H1 (cell line): ENCODE measurements around the gene GNG7. TPM values are rescaled to one million over a fixed set of nuclear protein-coding genes. Genes with fewer than 3 reads are reported as not detected.

ENCODE experiments used
- CTCF ChIA-PET: fragments of 300-600 bp; sonication (Branson Sonifier 250); formaldehyde crosslinking; loops from one replicate; lab custom pipeline; 2021; ENCODE audit not compliant: partially characterized antibody; lab: Charles Lee
- POLR2A ChIA-PET: fragments of 300-600 bp; sonication (Branson Sonifier 250); formaldehyde crosslinking; loops from one replicate; lab custom pipeline; 2021; ENCODE audit warnings: inconsistent platforms; ENCODE audit not compliant: partially characterized antibody; lab: Charles Lee
- DNase-seq, 2 experiments: peaks; one replicate each; pipeline versions ENCODE4 v3.0.0 to v3.0.0-alpha.2; 2010 to 2022; ENCODE audit warnings: low spot score in 2 of 2, low read depth in 1 of 2, mixed read lengths in 1 of 2
- FAIRE-seq: peaks from 2 replicates; lab custom pipeline; 2011; peaks lifted over from hg19 to GRCh38; lab: Jason Lieb, UNC
- H2AFZ ChIP-seq: 2 replicates; pipeline ENCODE4 v1.8.1; 2012; ENCODE audit warnings: low read length, inconsistent platforms
- H2AK5ac ChIP-seq: 2 replicates; pipeline ENCODE4 v1.6.1; 2013; ENCODE audit warnings: low read depth, low read length
- H2BK120ac ChIP-seq: replicated peaks from 2 replicates; pipeline ENCODE3; 2013; ENCODE audit warnings: low read depth, low read length, inconsistent platforms
- H2BK12ac ChIP-seq: 2 replicates; pipeline ENCODE4 v1.6.1; 2013; ENCODE audit warnings: low read depth, low read length
- H2BK15ac ChIP-seq: 2 replicates; pipeline ENCODE4 v1.6.1; 2013; ENCODE audit warnings: low read length
- H2BK20ac ChIP-seq: 2 replicates; pipeline ENCODE4 v1.6.1; 2013; ENCODE audit warnings: low read length
- H2BK5ac ChIP-seq: 2 replicates; pipeline ENCODE4 v1.6.1; 2013; ENCODE audit warnings: low read depth, low read length
- H3K14ac ChIP-seq: 2 replicates; pipeline ENCODE4 v1.6.1; 2013; ENCODE audit warnings: inconsistent platforms; ENCODE audit not compliant: insufficient read length
- H3K18ac ChIP-seq: 2 replicates; pipeline ENCODE4 v1.6.1; 2013; ENCODE audit warnings: low read length; ENCODE audit errors: extremely low read depth
- H3K23ac ChIP-seq: 2 replicates; pipeline ENCODE4 v1.6.1; 2013; ENCODE audit warnings: inconsistent platforms; ENCODE audit not compliant: insufficient read length
- H3K23me2 ChIP-seq: 2 replicates; pipeline ENCODE4 v1.6.1; 2013; ENCODE audit warnings: low read depth, low read length
- H3K27ac ChIP-seq: 2 replicates; pipeline ENCODE4 v1.6.1; 2011; ENCODE audit warnings: low read depth, low read length, inconsistent platforms
- H3K27me3 ChIP-seq, 4 experiments: replicated peaks in 1 of 4; 1 replicate in 1 of 4; 2 replicates in 3 of 4; pipeline versions ENCODE4 v1.6.1 to v1.8.1; 2011 to 2013; ENCODE audit warnings: low read length in 3 of 4, mild to moderate bottlenecking in 3 of 4, inconsistent platforms in 2 of 4, mixed read lengths in 2 of 4, moderate library complexity in 1 of 4; ENCODE audit not compliant: control insufficient read depth in 3 of 4, insufficient read depth in 3 of 4; ENCODE audit errors: extremely low read depth in 1 of 4
- H3K36me3 ChIP-seq, 4 experiments: 2 replicates each; pipeline versions ENCODE4 v1.6.1 to v1.8.1; 2011 to 2013; ENCODE audit warnings: mild to moderate bottlenecking in 4 of 4, low read length in 3 of 4, moderate library complexity in 2 of 4, control low read depth in 1 of 4, inconsistent platforms in 1 of 4; ENCODE audit not compliant: insufficient read depth in 4 of 4, control insufficient read depth in 2 of 4
- H3K4ac ChIP-seq: replicated peaks from 2 replicates; pipeline ENCODE3; 2013; ENCODE audit warnings: low read length, low read depth, mixed read lengths, inconsistent platforms; ENCODE audit not compliant: insufficient read length
- H3K4me1 ChIP-seq, 4 experiments: replicated peaks in 1 of 4; 1 replicate in 1 of 4; 2 replicates in 3 of 4; pipeline versions ENCODE4 v1.6.1 to v1.8.1; 2011 to 2013; ENCODE audit warnings: low read length in 3 of 4, inconsistent platforms in 2 of 4, mixed read lengths in 1 of 4; ENCODE audit not compliant: insufficient read depth in 4 of 4, control insufficient read depth in 3 of 4
- H3K4me2 ChIP-seq, 2 experiments: 2 replicates each; pipeline versions ENCODE4 v1.6.1 to v1.8.1; 2011 to 2013; ENCODE audit warnings: low read depth in 2 of 2, low read length in 2 of 2, control low read depth in 1 of 2, inconsistent platforms in 1 of 2, mild to moderate bottlenecking in 1 of 2; ENCODE audit not compliant: insufficient read depth in 1 of 2
- H3K4me3 ChIP-seq, 4 experiments: fragments of 200-600, 300-600 bp in 1 of 4; sonication (generic), shearing (Covaris generic), sonication (Bioruptor Twin) in 1 of 4; 2 replicates each; pipeline versions ENCODE4 v1.5.1 to v1.8.1; 2011 to 2016; ENCODE audit warnings: low read length in 4 of 4, low read depth in 3 of 4, control low read depth in 2 of 4, inconsistent platforms in 2 of 4, mild to moderate bottlenecking in 2 of 4, mixed read lengths in 1 of 4, moderate library complexity in 1 of 4; ENCODE audit not compliant: insufficient read depth in 2 of 4; ENCODE audit errors: extremely low read depth in 1 of 4
- H3K56ac ChIP-seq: replicated peaks from 2 replicates; pipeline ENCODE3; 2013; ENCODE audit warnings: low read depth, mild to moderate bottlenecking, mixed read lengths, low read length, inconsistent platforms; ENCODE audit not compliant: insufficient read length
- H3K79me1 ChIP-seq: 2 replicates; pipeline ENCODE4 v1.6.1; 2013; ENCODE audit warnings: low read depth, low read length, control low read depth
- H3K79me2 ChIP-seq, 2 experiments: 2 replicates each; pipeline versions ENCODE4 v1.6.1 to v1.8.1; 2012 to 2013; ENCODE audit warnings: low read length in 2 of 2, mild to moderate bottlenecking in 2 of 2, inconsistent platforms in 1 of 2; ENCODE audit not compliant: insufficient read depth in 2 of 2, control insufficient read depth in 1 of 2
- H3K9ac ChIP-seq, 4 experiments: replicated peaks in 1 of 4; 1 replicate in 1 of 4; 2 replicates in 3 of 4; pipeline versions ENCODE4 v1.6.1 to v1.8.1; 2011 to 2013; ENCODE audit warnings: low read depth in 3 of 4, low read length in 3 of 4, control low read depth in 2 of 4, mild to moderate bottlenecking in 2 of 4, moderate library complexity in 2 of 4, inconsistent platforms in 1 of 4; ENCODE audit errors: extremely low read depth in 1 of 4
- H3K9me3 ChIP-seq, 2 experiments: 2 replicates each; pipeline versions ENCODE4 v1.6.1 to v1.8.1; 2012 to 2013; ENCODE audit warnings: mild to moderate bottlenecking in 2 of 2, moderate library complexity in 2 of 2, control low read depth in 1 of 2, inconsistent platforms in 1 of 2, low read depth in 1 of 2, low read length in 1 of 2, mixed read lengths in 1 of 2; ENCODE audit not compliant: insufficient read depth in 2 of 2
- H4K20me1 ChIP-seq, 2 experiments: replicated peaks in 1 of 2; 2 replicates each; pipeline versions ENCODE3 to v1.8.1; 2011 to 2013; ENCODE audit warnings: inconsistent platforms in 2 of 2, low read length in 2 of 2, mild to moderate bottlenecking in 1 of 2; ENCODE audit not compliant: insufficient read depth in 2 of 2, control insufficient read depth in 1 of 2
- H4K5ac ChIP-seq: 2 replicates; pipeline ENCODE4 v1.6.1; 2013; ENCODE audit warnings: low read length, low read depth, mixed read lengths, inconsistent platforms; ENCODE audit not compliant: insufficient read length
- H4K8ac ChIP-seq: 2 replicates; pipeline ENCODE4 v1.8.0; 2013; ENCODE audit warnings: mild to moderate bottlenecking, moderate library complexity, low read length, inconsistent platforms; ENCODE audit not compliant: insufficient read depth; ENCODE audit errors: extremely low read depth
- H4K91ac ChIP-seq: replicated peaks from 2 replicates; pipeline ENCODE3; 2013; ENCODE audit warnings: low read length, mixed read lengths, inconsistent platforms; ENCODE audit not compliant: insufficient read length
- CEBPB ChIP-seq: IDR thresholded peaks from 2 replicates; pipeline ENCODE4 v1.6.1; 2012; ENCODE audit warnings: low read depth, low read length
- USF2 ChIP-seq: IDR thresholded peaks from 2 replicates; pipeline ENCODE4 v1.6.1; 2011; ENCODE audit warnings: low read length, improper control_type of control experiment
- WGBS, 2 experiments: shearing (Covaris generic) in 1 of 2; methylation state at CpG; one replicate each; pipeline versions ENCODE4 v1.1.6 to v1.1.7; 2013 to 2015; ENCODE audit warnings: low lambda C conversion rate in 2 of 2, mixed read lengths in 2 of 2, inconsistent platforms in 1 of 2, low coverage in 1 of 2, missing lambda C conversion rate in 1 of 2; ENCODE audit not compliant: insufficient replicate concordance in 2 of 2, insufficient coverage in 1 of 2, insufficient read length in 1 of 2; ENCODE audit errors: extremely low coverage in 1 of 2, missing lambda C conversion rate in 1 of 2; 5-methylcytosine and 5-hydroxymethylcytosine counted together
- polyA plus RNA-seq, 7 experiments: library from polyadenylated mRNA; depleted of rRNA in 3 of 7; stranded (reverse) in 5 of 7; unstranded in 2 of 7; fragments of >200 nt in 5 of 7; fragments of 200-250 nt in 2 of 7; gene quantifications; 1 replicate in 5 of 7; 2 replicates in 1 of 7; 4 replicates in 1 of 7; pipeline versions ENCODE4 v1.2.1 to v1.2.3, GENCODE V29; 2011 to 2013; ENCODE audit warnings: missing spikeins in 2 of 7, mixed read lengths in 2 of 7
- total RNA-seq: library from RNA; stranded (reverse); fragmentation: NEBNext Ultra II Directional; extraction: Animal tissue kit (Norgen Biotek cat#: 25700); gene quantifications from 2 replicates; pipeline ENCODE4 v1.2.1, GENCODE V29; 2021

GNG7 gene
- total and polyA plus RNA-seq, 2 of the 8 experiments (the other 6 are each of a cell fraction or from before 2014, with no cell fraction given) = 2.8 to 7.8 TPM

- H3K27me3 ChIP-seq = no peaks in the 10 kb centered on the region
- H2BK15ac ChIP-seq = no peak overlapping the region
- H2AK5ac ChIP-seq = no peak overlapping the region
- no peaks in the 10 kb centered on the region; the same call in 1 of the 2 replicates for H3K23me2 ChIP-seq
- no peak overlapping the region for H3K23ac ChIP-seq
- CTCF ChIA-PET = interaction anchor here (1.2 to 1.7 kb wide), 2 partner anchors 43 to 101 kb away, joined by 4 to 6 read pairs; no protein-coding TSS in a partner anchor
- H3K14ac ChIP-seq = no peak overlapping the region
- no peak overlapping the region for H3K4me2 ChIP-seq
- H3K27ac ChIP-seq = no peak overlapping the region
- H3K79me1 ChIP-seq = no peaks in the 10 kb centered on the region
- H3K36me3 ChIP-seq = no peaks in the 10 kb centered on the region
- H3K4ac ChIP-seq = no peak overlapping the region
- H2BK120ac ChIP-seq = no peak overlapping the region
- H3K9me3 ChIP-seq = peaks cover 11 to 13% of the 10 kb centered on the region in 2 experiments
- H3K9ac ChIP-seq = no peak overlapping the region
- 90% methylated on average over 12 of the region's 12 CpGs; no CpG with 5 or more reads in 1 of the 2 experiments for WGBS, 2 experiments
- no peak overlapping the region for H4K91ac ChIP-seq
- no peak for FAIRE-seq
- TF ChIP-seq USF2 = no peak
- TF ChIP-seq CEBPB = no peak
- H3K56ac ChIP-seq = no peak overlapping the region
- H3K18ac ChIP-seq = no peak overlapping the region
- H2BK12ac ChIP-seq = no peak overlapping the region
- no peak for DNase-seq
- H4K5ac ChIP-seq = no peak overlapping the region
- H2AFZ ChIP-seq = no peak overlapping the region
- no peaks in the 10 kb centered on the region for H3K79me2 ChIP-seq
- no peaks in the 10 kb centered on the region for H4K20me1 ChIP-seq
- no peak overlapping the region for H2BK5ac ChIP-seq
- peaks cover 0 to 7% (median 4%) of the 10 kb centered on the region in 4 experiments; a peak in 3 of 7 replicates for H3K4me1 ChIP-seq
- H2BK20ac ChIP-seq = no peak overlapping the region
- H3K4me3 ChIP-seq = no peak overlapping the region
- POLR2A ChIA-PET = interaction anchor here (0.8 to 4.6 kb wide), 2 partner anchors 14 to 60 kb away, joined by 3 to 28 read pairs; partner anchors contain the start of gene GADD45B
- H4K8ac ChIP-seq = no peak overlapping the region
Observed at GRCh38 chr19:2536461-2536860, 166.0 kb downstream of the GNG7 start.
